ENCODE results near the gene ELAVL2. TPM values are rescaled to one million over a fixed set of nuclear protein-coding genes. Genes with fewer than 3 reads are reported as not detected.

The ELAVL2 gene
- total and polyA plus RNA-seq, 12 donors, result under 0.01 to 0.64 (median 0.11) TPM; not detected in 5

- DNase-seq (no peak), ATAC-seq (no peak)
- Histone ChIP-seq H3K27ac (no peak overlapping the region), H3K36me3 (no peaks in the 10 kb centered on the region), H3K9me3 (no peaks in the 10 kb centered on the region), H3K4me3 (no peak overlapping the region), H3K27me3 (no peaks in the 10 kb centered on the region), H3K4me1 (peaks cover 0 to 4% (median 0%) of the 10 kb centered on the region in 9 donors)
- intact Hi-C loops (cut with DNase I), result loop anchor here in 1 of 10 donors (10.0 kb wide), 1 partner anchor 67 kb away; no protein-coding TSS in a partner anchor
- no peak for TF ChIP-seq CTCF (IDR thresholded peaks at IDR 0.05)
Measured at GRCh38 chr9:23771746-23772384, 54.2 kb downstream of the ELAVL2 start.

GRCh38 chr9:23769307-23769935 is 56.6 kb downstream of the ELAVL2 start:
- no peak for DNase-seq
- no peaks in the 10 kb centered on the region for H3K27me3 ChIP-seq
- H3K36me3 ChIP-seq, result no peaks in the 10 kb centered on the region
- no peaks in the 10 kb centered on the region for H3K9me3 ChIP-seq
- H3K4me3 ChIP-seq, result no peak overlapping the region
- intact Hi-C loops (cut with DNase I), result loop anchor here in 2 of 10 donors (10.0 kb wide), 2 partner anchors 45 to 65 kb away; no protein-coding TSS in a partner anchor
- no peak for ATAC-seq
- 71 to 77% methylated on average over 7 of the region's 7 CpGs for whole genome bisulfite sequencing, 2 donors
- no peak for TF ChIP-seq CTCF (IDR thresholded peaks at IDR 0.05)
- H3K27ac ChIP-seq, result no peak overlapping the region
- peaks cover 0 to 8% (median 0%) of the 10 kb centered on the region in 9 donors for H3K4me1 ChIP-seq

- DNase-seq, result no peak
- Histone ChIP-seq H3K27me3 (no peaks in the 10 kb centered on the region), H3K4me1 (peaks cover 0 to 8% (median 0%) of the 10 kb centered on the region in 9 donors), H3K27ac (no peak overlapping the region), H3K36me3 (no peaks in the 10 kb centered on the region), H3K4me3 (no peak overlapping the region), H3K9me3 (no peaks in the 10 kb centered on the region)
- ATAC-seq, result no peak
- no peak for TF ChIP-seq CTCF (IDR thresholded peaks at IDR 0.05)
- WGBS, 2 donors, result 69 to 73% methylated on average over 2 of the region's 2 CpGs
- intact Hi-C loops (cut with DNase I), result loop anchor here in 2 of 10 donors (10.0 kb wide), 2 partner anchors 46 to 64 kb away; no protein-coding TSS in a partner anchor
Measured at GRCh38 chr9:23768861-23769260, 57.2 kb downstream of the ELAVL2 start.

GRCh38 chr9:23766613-23767012 is 59.4 kb downstream of the ELAVL2 start:
- H3K9me3 ChIP-seq, result no peaks in the 10 kb centered on the region
- peak overlapping the region in 1 of 10 donors; percentile 18 for H3K27ac ChIP-seq
- ATAC-seq (peak in 5 of 8 donors; percentile 25 to 91 (median 69)), DNase-seq (no peak)
- H3K4me3 ChIP-seq, result no peak overlapping the region
- H3K36me3 ChIP-seq, result no peaks in the 10 kb centered on the region
- no peaks in the 10 kb centered on the region for H3K27me3 ChIP-seq
- no peak for TF ChIP-seq CTCF (IDR thresholded peaks at IDR 0.05)
- 28 to 31% methylated on average over 2 of the region's 2 CpGs for WGBS, 2 donors
- H3K4me1 ChIP-seq, result peaks cover 0 to 8% (median 0%) of the 10 kb centered on the region in 9 donors
- intact Hi-C loops (cut with DNase I), result loop anchor here in 2 of 10 donors (10.0 kb wide), 2 partner anchors 48 to 62 kb away; no protein-coding TSS in a partner anchor

All from heart right ventricle (tissue), 16 donors.